Activated CD8-positive, alpha-beta T cell treated with anti-CD3 and anti-CD28 coated beads for 36 hours (primary cell): ENCODE results near the gene MDP1. TPM values are rescaled to one million over a fixed set of nuclear protein-coding genes. Genes with fewer than 3 reads are reported as not detected.

Source experiments
- ATAC-seq: fragments of 200-7000 bp; cut with Tn5 transposase; one replicate; pipeline ENCODE4 v1.10.0; 2021; ENCODE audit warnings: mild to moderate bottlenecking, moderate library complexity
- CTCF ChIA-PET: fragments of 350-600 bp; sonication (Branson Sonifier 250); formaldehyde crosslinking; loops from one replicate; lab custom pipeline; 2021; ENCODE audit warnings: antibody characterized with exemption; lab: Charles Lee
- POLR2A ChIA-PET: fragments of 350-600 bp; sonication (Branson Sonifier 250); formaldehyde crosslinking; loops from one replicate; lab custom pipeline; 2021; ENCODE audit warnings: antibody characterized with exemption; lab: Charles Lee
- DNase-seq: peaks from one replicate; pipeline ENCODE4 v3.0.0-alpha.2; 2020
- H3K27ac Mint-ChIP-seq: one replicate; pipeline ENCODE4 v1.8.0; 2021; ENCODE audit warnings: mild to moderate bottlenecking, mixed read lengths
- H3K27me3 Mint-ChIP-seq: one replicate; pipeline ENCODE4 v1.8.0; 2021; ENCODE audit warnings: mixed read lengths
- H3K36me3 Mint-ChIP-seq: one replicate; pipeline ENCODE4 v1.8.0; 2021; ENCODE audit warnings: low read depth, mixed read lengths
- H3K4me1 Mint-ChIP-seq: one replicate; pipeline ENCODE4 v1.8.0; 2021; ENCODE audit warnings: low read depth, mixed read lengths
- H3K4me3 Mint-ChIP-seq: one replicate; pipeline ENCODE4 v1.8.0; 2021; ENCODE audit warnings: mild to moderate bottlenecking, moderate library complexity, mixed read lengths
- H3K9me3 Mint-ChIP-seq: one replicate; pipeline ENCODE4 v1.8.0; 2021; ENCODE audit warnings: mixed read lengths
- intact Hi-C: fragments of 100-400 bp; cut with micrococcal nuclease; formaldehyde crosslinking; loops from one replicate; pipeline ENCODE4 v1.10.0; 2022
- total RNA-seq, 2 experiments: library from RNA; stranded (reverse); gene quantifications; one replicate each; pipeline ENCODE4 v1.2.3, GENCODE V29; 2021
- TF ChIP-seq, protein P1 (sequence below): fragments of 200-600 bp; IDR thresholded peaks from one replicate; pipeline ENCODE4 v1.8.0; 2022; ENCODE audit warnings: antibody characterized with exemption, mild to moderate bottlenecking

MDP1 gene
- total RNA-seq, 2 experiments from 2014 or later: 11.2 to 11.3 TPM

DNA sequence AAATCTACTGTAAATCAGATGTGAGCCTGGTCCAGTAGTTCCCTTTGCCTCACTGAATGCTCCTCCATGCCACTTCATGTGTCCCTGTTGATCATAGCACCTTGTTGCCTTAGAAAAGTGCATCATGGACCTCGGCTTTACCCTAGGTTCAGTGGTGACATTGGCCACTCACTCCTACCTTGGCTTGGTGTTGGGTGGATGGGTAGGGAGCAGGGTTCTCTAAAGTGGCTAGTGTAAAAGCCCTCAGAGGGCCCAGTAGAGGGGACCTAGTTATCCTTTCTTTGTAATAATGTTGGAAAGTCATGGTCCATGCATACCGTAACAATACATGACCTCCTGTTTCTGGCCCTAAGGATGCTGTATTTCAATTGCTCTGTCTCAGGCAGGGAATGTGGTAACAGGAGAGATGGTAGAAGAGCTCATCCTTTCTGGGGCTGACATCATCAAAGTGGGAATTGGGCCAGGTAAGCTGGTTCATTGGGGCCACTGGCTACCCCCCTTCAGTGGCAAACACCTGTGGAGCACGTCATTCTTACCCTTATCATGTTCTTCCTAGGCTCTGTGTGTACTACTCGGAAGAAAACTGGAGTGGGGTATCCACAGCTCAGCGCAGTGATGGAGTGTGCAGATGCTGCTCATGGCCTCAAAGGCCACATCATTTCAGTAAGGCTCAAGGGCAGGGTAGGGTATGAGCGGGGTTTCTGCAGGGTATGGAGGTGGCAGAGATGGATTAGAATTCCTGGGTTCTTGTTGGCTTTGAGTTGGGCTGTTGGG, 21.0 kb upstream of the MDP1 start:
- no peak for ATAC-seq
- ChIA-PET CTCF (interaction anchor here (1.0 to 27.8 kb wide), 5 partner anchors 21 to 146 kb away, joined by 3 to 873 read pairs (median 4); partner anchors contain the start of genes CIDEB, DHRS1, LTB4R and LTB4R2), POLR2A (interaction anchor here (1.0 to 2.4 kb wide), 4 partner anchors 10 to 75 kb away, joined by 3 to 17 read pairs (median 4); partner anchors contain the start of genes CHMP4A and LTB4R)
- H3K36me3 Mint-ChIP-seq: peaks cover 57% of the 10 kb centered on the region
- H3K9me3 Mint-ChIP-seq: no peaks in the 10 kb centered on the region
- H3K4me1 Mint-ChIP-seq: peaks cover 64% of the 10 kb centered on the region
- TF ChIP-seq, protein P1, sequence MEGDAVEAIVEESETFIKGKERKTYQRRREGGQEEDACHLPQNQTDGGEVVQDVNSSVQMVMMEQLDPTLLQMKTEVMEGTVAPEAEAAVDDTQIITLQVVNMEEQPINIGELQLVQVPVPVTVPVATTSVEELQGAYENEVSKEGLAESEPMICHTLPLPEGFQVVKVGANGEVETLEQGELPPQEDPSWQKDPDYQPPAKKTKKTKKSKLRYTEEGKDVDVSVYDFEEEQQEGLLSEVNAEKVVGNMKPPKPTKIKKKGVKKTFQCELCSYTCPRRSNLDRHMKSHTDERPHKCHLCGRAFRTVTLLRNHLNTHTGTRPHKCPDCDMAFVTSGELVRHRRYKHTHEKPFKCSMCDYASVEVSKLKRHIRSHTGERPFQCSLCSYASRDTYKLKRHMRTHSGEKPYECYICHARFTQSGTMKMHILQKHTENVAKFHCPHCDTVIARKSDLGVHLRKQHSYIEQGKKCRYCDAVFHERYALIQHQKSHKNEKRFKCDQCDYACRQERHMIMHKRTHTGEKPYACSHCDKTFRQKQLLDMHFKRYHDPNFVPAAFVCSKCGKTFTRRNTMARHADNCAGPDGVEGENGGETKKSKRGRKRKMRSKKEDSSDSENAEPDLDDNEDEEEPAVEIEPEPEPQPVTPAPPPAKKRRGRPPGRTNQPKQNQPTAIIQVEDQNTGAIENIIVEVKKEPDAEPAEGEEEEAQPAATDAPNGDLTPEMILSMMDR: no peak
- H3K27ac Mint-ChIP-seq: peak overlapping the region; percentile 9
- H3K4me3 Mint-ChIP-seq: no peak overlapping the region
- H3K27me3 Mint-ChIP-seq: no peaks in the 10 kb centered on the region
- DNase-seq: no peak
- intact Hi-C loops: no loop called here

DNA sequence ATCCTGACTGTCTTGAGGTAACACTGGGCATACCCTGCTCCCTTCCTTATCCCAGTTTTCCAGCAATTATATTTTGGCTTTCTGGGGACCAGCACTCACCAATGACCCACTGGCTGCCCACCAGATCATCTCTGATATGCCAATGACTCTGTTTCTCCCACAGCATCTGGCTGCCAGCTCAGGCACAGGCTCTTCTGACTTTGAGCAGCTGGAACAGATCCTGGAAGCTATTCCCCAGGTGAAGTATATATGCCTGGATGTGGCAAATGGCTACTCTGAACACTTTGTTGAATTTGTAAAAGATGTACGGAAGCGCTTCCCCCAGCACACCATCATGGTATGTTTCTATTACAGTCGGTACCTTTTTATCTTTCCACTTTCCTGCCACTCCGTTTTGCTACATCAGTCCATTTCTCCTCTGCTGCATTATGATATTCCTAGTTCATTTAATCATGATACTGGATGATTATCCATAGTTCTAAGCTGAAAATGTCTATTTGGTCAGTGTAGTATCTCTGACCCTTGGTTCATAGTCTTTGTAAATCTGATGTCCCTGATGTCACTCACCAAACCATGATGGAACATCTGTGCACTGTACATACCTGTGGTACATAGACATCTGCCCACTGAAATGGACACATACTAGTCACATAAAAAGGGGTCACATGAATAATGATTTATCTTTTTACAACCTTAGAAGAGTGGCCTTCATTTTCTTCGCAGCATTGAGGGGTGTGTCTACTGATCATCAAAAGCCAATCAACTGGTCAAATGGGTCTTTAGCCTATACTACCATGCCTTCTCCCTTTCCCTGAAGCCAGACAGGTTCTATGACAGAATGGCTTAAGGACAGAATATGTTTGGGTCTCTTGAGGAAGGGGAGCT, 20.2 kb upstream of the MDP1 start:
- no peaks in the 10 kb centered on the region for H3K27me3 Mint-ChIP-seq
- ATAC-seq (no peak), DNase-seq (no peak)
- ChIA-PET POLR2A (interaction anchor here (1.1 to 2.4 kb wide), 4 partner anchors 22 to 76 kb away, joined by 3 to 17 read pairs (median 4); partner anchors contain the start of genes CHMP4A and LTB4R), CTCF (interaction anchor here (1.2 to 27.8 kb wide), 6 partner anchors 7 to 75 kb away, joined by 3 to 873 read pairs (median 13); partner anchors contain the start of genes CIDEB, DHRS1, IRF9 and LTB4R)
- intact Hi-C loops: no loop called here
- H3K4me1 Mint-ChIP-seq: peaks cover 66% of the 10 kb centered on the region
- TF ChIP-seq, protein P1: no peak
- H3K27ac Mint-ChIP-seq: peak overlapping the region; percentile 65
- peaks cover 56% of the 10 kb centered on the region for H3K36me3 Mint-ChIP-seq
- H3K9me3 Mint-ChIP-seq: no peaks in the 10 kb centered on the region
- H3K4me3 Mint-ChIP-seq: no peak overlapping the region

DNA sequence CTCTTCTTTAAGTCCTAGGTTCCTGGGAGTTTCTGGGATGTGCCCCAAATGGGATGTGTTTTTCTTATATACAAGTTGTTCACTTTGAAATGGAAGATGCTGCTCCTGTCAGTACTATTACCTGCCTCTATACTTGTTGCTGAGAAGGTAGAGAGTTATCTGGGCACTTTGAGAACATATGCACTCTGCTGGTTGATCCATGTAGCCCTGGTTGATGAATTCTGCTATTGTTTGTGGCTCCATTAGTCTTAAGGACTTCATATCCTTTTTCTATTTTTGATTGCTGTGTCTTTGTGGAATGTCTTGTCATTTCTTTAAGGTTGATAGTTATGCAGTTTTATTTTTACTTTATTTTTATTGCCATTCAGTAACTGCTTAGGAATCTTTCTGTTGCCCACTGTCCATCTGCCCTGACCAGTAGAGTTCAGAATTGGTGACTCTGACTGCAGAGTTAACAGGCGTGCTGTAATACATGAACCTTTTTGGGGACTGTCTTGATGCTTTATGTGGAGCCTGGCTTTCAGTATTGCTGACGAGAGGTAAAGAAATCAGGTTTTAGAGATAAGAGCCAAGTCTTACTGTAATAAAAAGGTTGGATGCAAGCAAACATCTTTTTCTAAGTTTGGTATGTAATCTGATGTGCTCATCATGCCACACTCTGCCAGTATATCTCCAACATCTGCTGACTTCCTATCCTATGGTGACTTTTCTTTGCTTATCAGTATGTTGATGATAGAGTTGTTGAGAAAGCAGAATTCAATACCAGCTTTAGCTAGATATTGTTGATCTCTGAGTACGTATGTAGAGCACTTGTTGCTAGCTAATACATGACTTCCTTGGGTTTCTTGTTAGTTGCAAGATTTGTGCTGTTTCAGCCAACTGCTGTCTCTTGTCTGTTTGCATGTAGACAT, 18.5 kb upstream of the MDP1 start:
- Mint-ChIP-seq H3K27ac (peak overlapping the region; percentile 23), H3K27me3 (no peaks in the 10 kb centered on the region), H3K9me3 (no peaks in the 10 kb centered on the region), H3K36me3 (peaks cover 40% of the 10 kb centered on the region), H3K4me3 (peak overlapping the region; percentile 93), H3K4me1 (peaks cover 52% of the 10 kb centered on the region)
- TF ChIP-seq, protein P1: no peak
- DNase-seq (no peak), ATAC-seq (no peak)
- CTCF ChIA-PET: interaction anchor here (0.8 to 27.8 kb wide), 9 partner anchors 8 to 99 kb away, joined by 3 to 873 read pairs (median 4); partner anchors contain the start of genes CIDEB, DHRS1, IRF9 and LTB4R
- POLR2A ChIA-PET: interaction anchor here (0.6 to 2.4 kb wide), 12 partner anchors 8 to 206 kb away, joined by 3 to 17 read pairs (median 3); partner anchors contain the start of genes CHMP4A, DHRS1, IRF9 and LTB4R
- intact Hi-C loops: no loop called here

DNA sequence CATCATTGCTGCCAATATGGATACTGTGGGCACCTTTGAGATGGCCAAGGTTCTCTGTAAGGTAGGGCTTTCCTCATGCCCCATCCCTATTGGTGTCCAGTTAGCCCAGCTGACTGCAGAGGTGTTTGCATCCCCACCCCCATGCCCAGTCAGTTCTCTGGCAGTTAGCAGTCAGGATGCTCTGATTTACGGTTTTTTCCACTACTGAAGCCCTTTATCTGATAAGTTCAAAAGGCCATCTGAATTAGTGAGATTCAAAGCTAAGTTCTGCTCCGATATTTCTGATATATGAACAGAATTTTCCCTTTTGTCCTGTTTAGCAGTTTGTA, 17.6 kb upstream of the MDP1 start:
- POLR2A ChIA-PET: interaction anchor here (0.6 to 2.3 kb wide), 8 partner anchors 8 to 206 kb away, joined by 3 to 15 read pairs (median 3); partner anchors contain the start of genes DHRS1, NOP9 and TINF2
- Mint-ChIP-seq H3K4me3 (peak overlapping the region; percentile 93), H3K4me1 (peaks cover 48% of the 10 kb centered on the region), H3K27me3 (no peaks in the 10 kb centered on the region), H3K9me3 (no peaks in the 10 kb centered on the region), H3K36me3 (peaks cover 35% of the 10 kb centered on the region), H3K27ac (peak overlapping the region; percentile 96)
- CTCF ChIA-PET: interaction anchor here (1.2 to 27.8 kb wide), 5 partner anchors 9 to 100 kb away, joined by 4 to 873 read pairs (median 18); partner anchors contain the start of genes CIDEB, DHRS1, IRF9 and LTB4R
- DNase-seq (peak; percentile 35), ATAC-seq (no peak)
- intact Hi-C loops: no loop called here
- TF ChIP-seq, protein P1: no peak
